ENCODE data around the gene MAGI3.

The MAGI3 gene

GRCh38 chr1:113605146-113605545 is 214.8 kb downstream of the MAGI3 start:
- H3K4me3 ChIP-seq = no peak overlapping the region
- no peak for DNase-seq (ENCODE audit: low spot score)
- TF ChIP-seq CTCF (IDR thresholded peaks at IDR 0.05) = no peak
- no peak overlapping the region for H3K27ac ChIP-seq

GRCh38 chr1:113608399-113608798 is 218.1 kb downstream of the MAGI3 start:
- DNase-seq (ENCODE audit: low spot score) = no peak
- H3K4me3 ChIP-seq = no peak overlapping the region
- no peak for TF ChIP-seq CTCF (IDR thresholded peaks at IDR 0.05)
- H3K27ac ChIP-seq = no peak overlapping the region

- no peak for TF ChIP-seq CTCF (IDR thresholded peaks at IDR 0.05)
- Histone ChIP-seq H3K4me3 (no peak overlapping the region), H3K27ac (no peak overlapping the region)
- DNase-seq (ENCODE audit: low spot score) = no peak
Measured at GRCh38 chr1:113610372-113610771, 220.1 kb downstream of the MAGI3 start.

- DNase-seq (ENCODE audit: low spot score) = no peak
- no peak overlapping the region for H3K27ac ChIP-seq
- no peak overlapping the region for H3K4me3 ChIP-seq
- no peak for TF ChIP-seq CTCF (IDR thresholded peaks at IDR 0.05)
Measured at GRCh38 chr1:113615425-113615824, 225.1 kb downstream of the MAGI3 start.

- no peak overlapping the region for H3K4me3 ChIP-seq
- H3K27ac ChIP-seq = no peak overlapping the region
- TF ChIP-seq CTCF (IDR thresholded peaks at IDR 0.05) = no peak
- no peak for DNase-seq (ENCODE audit: low spot score)
Measured at GRCh38 chr1:113616156-113616555, 225.8 kb downstream of the MAGI3 start.

GRCh38 chr1:113617438-113618141 is 227.3 kb downstream of the MAGI3 start:
- H3K27ac ChIP-seq = no peak overlapping the region
- H3K4me3 ChIP-seq = no peak overlapping the region
- DNase-seq (ENCODE audit: low spot score) = no peak
- TF ChIP-seq CTCF (IDR thresholded peaks at IDR 0.05) = no peak

- DNase-seq (ENCODE audit: low spot score) = no peak
- TF ChIP-seq CTCF (IDR thresholded peaks at IDR 0.05) = no peak
- Histone ChIP-seq H3K4me3 (no peak overlapping the region), H3K27ac (no peak overlapping the region)
Measured at GRCh38 chr1:113628997-113629396, 238.7 kb downstream of the MAGI3 start.

Measured in coronary artery (tissue), 2 donors.